ENCODE measurements around the gene CREG2. TPM values are rescaled to one million over a fixed set of nuclear protein-coding genes. Genes with fewer than 3 reads are reported as not detected.

Gene CREG2
- total RNA-seq, 4 donors from 2014 or later, result 0.28 TPM; not detected in 3

DNA sequence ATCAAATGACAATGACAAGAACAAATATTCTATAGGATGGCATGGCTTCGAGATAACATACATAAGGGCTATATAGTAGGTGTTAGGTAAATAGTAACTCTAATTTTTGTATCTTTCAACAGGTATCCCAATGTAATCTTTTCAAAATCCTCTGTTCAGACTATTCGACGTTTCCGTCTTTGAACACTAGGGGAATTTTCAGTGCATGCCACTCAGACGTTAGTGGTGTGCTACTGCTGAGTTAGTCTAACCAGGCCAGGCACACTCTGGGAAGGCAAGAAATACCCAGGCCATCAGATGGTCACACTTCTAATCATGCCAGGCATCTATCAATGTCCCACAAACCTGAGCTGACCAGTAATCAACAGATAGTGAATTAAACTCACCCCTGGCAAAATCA lies 14.6 kb upstream of the CREG2 start:
- TF ChIP-seq POLR2A (IDR thresholded peaks at IDR 0.05), result no peak
- TF ChIP-seq, protein P1, sequence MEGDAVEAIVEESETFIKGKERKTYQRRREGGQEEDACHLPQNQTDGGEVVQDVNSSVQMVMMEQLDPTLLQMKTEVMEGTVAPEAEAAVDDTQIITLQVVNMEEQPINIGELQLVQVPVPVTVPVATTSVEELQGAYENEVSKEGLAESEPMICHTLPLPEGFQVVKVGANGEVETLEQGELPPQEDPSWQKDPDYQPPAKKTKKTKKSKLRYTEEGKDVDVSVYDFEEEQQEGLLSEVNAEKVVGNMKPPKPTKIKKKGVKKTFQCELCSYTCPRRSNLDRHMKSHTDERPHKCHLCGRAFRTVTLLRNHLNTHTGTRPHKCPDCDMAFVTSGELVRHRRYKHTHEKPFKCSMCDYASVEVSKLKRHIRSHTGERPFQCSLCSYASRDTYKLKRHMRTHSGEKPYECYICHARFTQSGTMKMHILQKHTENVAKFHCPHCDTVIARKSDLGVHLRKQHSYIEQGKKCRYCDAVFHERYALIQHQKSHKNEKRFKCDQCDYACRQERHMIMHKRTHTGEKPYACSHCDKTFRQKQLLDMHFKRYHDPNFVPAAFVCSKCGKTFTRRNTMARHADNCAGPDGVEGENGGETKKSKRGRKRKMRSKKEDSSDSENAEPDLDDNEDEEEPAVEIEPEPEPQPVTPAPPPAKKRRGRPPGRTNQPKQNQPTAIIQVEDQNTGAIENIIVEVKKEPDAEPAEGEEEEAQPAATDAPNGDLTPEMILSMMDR (IDR thresholded peaks at IDR 0.05), result no peak
- no peak overlapping the region for H3K27ac ChIP-seq
- H3K4me3 ChIP-seq, result no peak overlapping the region
- H3K36me3 ChIP-seq, result no peaks in the 10 kb centered on the region
- no peaks in the 10 kb centered on the region for H3K27me3 ChIP-seq
- intact Hi-C loops (cut with DNase I; ENCODE audit: low total_unique reads), result no loop called here
- H3K9me3 ChIP-seq, result no peaks in the 10 kb centered on the region
- no peaks in the 10 kb centered on the region for H3K4me1 ChIP-seq
- no peak for DNase-seq

DNA sequence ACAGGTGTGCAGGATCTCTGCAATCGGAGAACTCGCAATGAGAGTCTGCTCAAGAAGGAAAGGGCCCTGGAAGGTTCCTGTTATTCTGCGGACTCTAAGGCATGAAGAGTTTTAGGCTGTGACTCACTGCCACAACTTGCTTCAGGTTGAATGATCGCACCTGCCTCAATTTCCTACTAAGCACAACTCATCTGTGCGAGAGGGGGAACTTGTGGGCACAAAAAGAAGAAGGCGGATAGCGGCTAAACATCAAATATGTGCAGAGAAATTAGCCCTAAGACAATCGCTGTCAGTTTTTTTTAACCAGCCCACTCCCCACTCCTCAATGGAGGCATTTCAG lies 14.0 kb upstream of the CREG2 start:
- TF ChIP-seq POLR2A (IDR thresholded peaks at IDR 0.05), result no peak
- TF ChIP-seq, protein P1 (IDR thresholded peaks at IDR 0.05), result no peak
- intact Hi-C loops (cut with DNase I; ENCODE audit: low total_unique reads), result no loop called here
- Histone ChIP-seq H3K4me1 (no peaks in the 10 kb centered on the region), H3K4me3 (no peak overlapping the region), H3K27me3 (no peaks in the 10 kb centered on the region), H3K36me3 (no peaks in the 10 kb centered on the region), H3K9me3 (no peaks in the 10 kb centered on the region), H3K27ac (no peak overlapping the region)
- no peak for DNase-seq

GRCh38 chr2:101400506-101401325 lies 13.4 kb upstream of the CREG2 start:
- no peak overlapping the region for H3K27ac ChIP-seq
- DNase-seq, result no peak
- H3K36me3 ChIP-seq, result no peaks in the 10 kb centered on the region
- intact Hi-C loops (cut with DNase I; ENCODE audit: low total_unique reads), result no loop called here
- no peak overlapping the region for H3K4me3 ChIP-seq
- H3K4me1 ChIP-seq, result no peaks in the 10 kb centered on the region
- no peak for TF ChIP-seq POLR2A (IDR thresholded peaks at IDR 0.05)
- TF ChIP-seq, protein P1 (IDR thresholded peaks at IDR 0.05), result no peak
- H3K27me3 ChIP-seq, result no peaks in the 10 kb centered on the region
- H3K9me3 ChIP-seq, result no peaks in the 10 kb centered on the region

GRCh38 chr2:101400048-101400447 lies 12.7 kb upstream of the CREG2 start:
- Histone ChIP-seq H3K9me3 (no peaks in the 10 kb centered on the region), H3K4me1 (no peaks in the 10 kb centered on the region), H3K27ac (no peak overlapping the region), H3K27me3 (no peaks in the 10 kb centered on the region), H3K36me3 (no peaks in the 10 kb centered on the region), H3K4me3 (no peak overlapping the region)
- TF ChIP-seq POLR2A (IDR thresholded peaks at IDR 0.05), result no peak
- TF ChIP-seq, protein P1 (IDR thresholded peaks at IDR 0.05), result no peak
- no peak for DNase-seq
- intact Hi-C loops (cut with DNase I; ENCODE audit: low total_unique reads), result no loop called here

DNA sequence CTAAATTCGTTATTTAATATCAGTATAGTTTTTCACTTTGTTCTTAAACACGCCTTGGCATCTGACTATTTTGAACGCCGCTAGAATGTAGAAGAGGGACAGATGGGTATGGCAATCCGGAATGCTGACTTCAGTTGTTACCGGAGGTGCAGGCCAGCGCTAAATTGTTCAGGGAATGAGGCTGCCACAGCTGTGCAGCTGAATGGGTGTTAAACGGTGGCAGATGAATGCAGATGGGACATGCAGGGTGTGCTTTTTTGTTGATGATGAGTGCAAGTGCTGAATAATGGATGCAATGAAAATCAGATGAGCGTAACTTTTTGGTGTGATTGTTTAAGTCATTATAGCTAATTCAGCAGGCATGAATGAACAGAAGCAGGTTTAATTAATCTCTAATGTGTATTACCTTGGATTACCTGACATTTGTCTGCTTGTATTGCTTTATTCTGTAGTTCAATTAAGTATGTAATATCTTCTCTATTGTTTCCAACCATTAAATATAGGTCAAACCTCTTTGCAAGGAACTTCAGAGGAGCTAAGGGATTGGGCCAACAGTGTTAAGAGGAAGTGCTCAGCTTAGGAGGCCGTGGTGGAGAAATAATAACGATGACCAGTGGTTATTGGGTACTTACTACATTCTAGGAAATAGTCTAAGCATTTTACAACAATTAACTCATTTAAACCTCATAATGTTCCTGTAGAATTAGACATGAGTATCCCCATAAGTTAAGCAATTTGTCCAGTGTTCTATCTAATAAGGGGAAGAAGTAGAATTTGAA lies 11.9 kb upstream of the CREG2 start:
- no peaks in the 10 kb centered on the region for H3K4me1 ChIP-seq
- H3K27ac ChIP-seq, result no peak overlapping the region
- H3K4me3 ChIP-seq, result no peak overlapping the region
- DNase-seq, result no peak
- H3K9me3 ChIP-seq, result no peaks in the 10 kb centered on the region
- H3K27me3 ChIP-seq, result no peaks in the 10 kb centered on the region
- TF ChIP-seq, protein P1 (IDR thresholded peaks at IDR 0.05), result no peak
- intact Hi-C loops (cut with DNase I; ENCODE audit: low total_unique reads), result no loop called here
- H3K36me3 ChIP-seq, result no peaks in the 10 kb centered on the region
